GM21737 (cell line): ENCODE measurements around the gene TMEM91.
"Not testable (repeated sequence)": the region's sequence is repeated elsewhere in the genome, so short reads cannot be mapped to it uniquely, and the experiment has no call there.

Experiments used
- ATAC-seq: cut with Tn5 transposase; IDR thresholded peaks from one replicate; pipeline ENCODE4 v1.9.1; 2021; ENCODE audit warnings: mild to moderate bottlenecking, moderate library complexity; ENCODE audit not compliant: unreplicated experiment

Gene TMEM91

GRCh38 chr19:41352609-41353465 lies 23.5 kb upstream of the TMEM91 start:
- ATAC-seq: peak; percentile 1

GRCh38 chr19:41353466-41354342 lies 22.6 kb upstream of the TMEM91 start, which contains the start of gene TGFB1:
Gene TGFB1 (minus strand): TSS chr19:41353922. CDS start chr19:41353044, 878 bp downstream.
- ATAC-seq: peak; percentile 44

- ATAC-seq: peak; percentile 2
Observed at GRCh38 chr19:41354343-41354953, 21.9 kb upstream of the TMEM91 start.

GRCh38 chr19:41355035-41355434 lies 21.3 kb upstream of the TMEM91 start:
- ATAC-seq: no peak

- ATAC-seq: no peak
Observed at GRCh38 chr19:41355802-41356201, 20.5 kb upstream of the TMEM91 start.

GRCh38 chr19:41356984-41357739 lies 19.2 kb upstream of the TMEM91 start:
- no peak for ATAC-seq

GRCh38 chr19:41357746-41358145 lies 18.6 kb upstream of the TMEM91 start:
- ATAC-seq: no peak

- ATAC-seq: no peak
Observed at GRCh38 chr19:41359741-41360140, 16.6 kb upstream of the TMEM91 start.

GRCh38 chr19:41362143-41362847 lies 14.0 kb upstream of the TMEM91 start:
- ATAC-seq: no peak

- no peak for ATAC-seq
Observed at GRCh38 chr19:41363371-41363752, 13.0 kb upstream of the TMEM91 start.

- peak; percentile 74 for ATAC-seq
Observed at GRCh38 chr19:41363753-41364523, 12.4 kb upstream of the TMEM91 start, which contains the start of gene B9D2. Gene B9D2 (minus strand): TSS chr19:41364149. CDS start chr19:41363519, 630 bp downstream.

GRCh38 chr19:41364524-41365391 lies 11.6 kb upstream of the TMEM91 start:
- ATAC-seq: no peak

- ATAC-seq: no peak
Observed at GRCh38 chr19:41366089-41366488, 10.2 kb upstream of the TMEM91 start.

GRCh38 chr19:41367848-41368301 lies 8.5 kb upstream of the TMEM91 start:
- ATAC-seq: no peak

- no peak for ATAC-seq
Observed at GRCh38 chr19:41369769-41370168, 6.6 kb upstream of the TMEM91 start.

GRCh38 chr19:41371119-41371518 lies 5.2 kb upstream of the TMEM91 start:
- not testable (repeated sequence) for ATAC-seq

GRCh38 chr19:41371541-41371940 lies 4.8 kb upstream of the TMEM91 start:
- ATAC-seq: no peak

GRCh38 chr19:41372501-41372900 lies 3.8 kb upstream of the TMEM91 start:
- no peak for ATAC-seq
